Non-pigmented ciliary epithelial cell (primary cell): ENCODE measurements around the gene CD248.

Experiments used
- DNase-seq: peaks from one replicate; pipeline ENCODE4 v3.0.0-alpha.2; 2010; ENCODE audit warnings: low read depth

CD248 gene

GRCh38 chr11:66340596-66341501 lies 24.0 kb upstream of the CD248 start:
- DNase-seq: no peak

- no peak for DNase-seq
Observed at GRCh38 chr11:66339686-66340483, 23.0 kb upstream of the CD248 start.

GRCh38 chr11:66339162-66339675 lies 22.4 kb upstream of the CD248 start:
- no peak for DNase-seq

GRCh38 chr11:66338276-66339161 lies 21.7 kb upstream of the CD248 start:
- no peak for DNase-seq

- no peak for DNase-seq
Observed at GRCh38 chr11:66337103-66337899, 20.5 kb upstream of the CD248 start.

GRCh38 chr11:66336234-66337102 lies 19.6 kb upstream of the CD248 start, which contains the start of gene RIN1:
RIN1 (minus strand) TSS chr11:66336434; CDS start chr11:66336402, 32 bp downstream.
- peak; percentile 91 for DNase-seq

- DNase-seq: no peak
Observed at GRCh38 chr11:66335531-66336233, 18.8 kb upstream of the CD248 start.

GRCh38 chr11:66334605-66335442 lies 18.0 kb upstream of the CD248 start:
- no peak for DNase-seq

GRCh38 chr11:66333896-66334604 lies 17.2 kb upstream of the CD248 start:
- no peak for DNase-seq

- no peak for DNase-seq
Observed at GRCh38 chr11:66333220-66333877, 16.5 kb upstream of the CD248 start.

- no peak for DNase-seq
Observed at GRCh38 chr11:66332371-66333219, 15.8 kb upstream of the CD248 start.

GRCh38 chr11:66331542-66332370 lies 14.9 kb upstream of the CD248 start:
- no peak for DNase-seq

- DNase-seq: no peak
Observed at GRCh38 chr11:66330931-66331330, 14.1 kb upstream of the CD248 start.

GRCh38 chr11:66329165-66329673 lies 12.4 kb upstream of the CD248 start:
- no peak for DNase-seq
